Activated CD4-positive, alpha-beta T cell treated with anti-CD3 and anti-CD28 coated beads for 36 hours (primary cell): ENCODE results near the gene FARP2. TPM values are rescaled to one million over a fixed set of nuclear protein-coding genes. Genes with fewer than 3 reads are reported as not detected.
"Not testable (repeated sequence)": the region's sequence is repeated elsewhere in the genome, so short reads cannot be mapped to it uniquely, and the experiment has no call there.

Source experiments
- ATAC-seq: fragments of 200-7000 bp; cut with Tn5 transposase; one replicate; pipeline ENCODE4 v1.10.0; 2021; ENCODE audit warnings: mild to moderate bottlenecking, moderate library complexity
- CTCF ChIA-PET: fragments of 350-600 bp; sonication (Branson Sonifier 250); formaldehyde crosslinking; loops from one replicate; lab custom pipeline; 2021; ENCODE audit warnings: antibody characterized with exemption; lab: Charles Lee
- POLR2A ChIA-PET: fragments of 350-600 bp; sonication (Branson Sonifier 250); formaldehyde crosslinking; loops from one replicate; lab custom pipeline; 2021; ENCODE audit warnings: antibody characterized with exemption, inconsistent platforms; lab: Charles Lee
- DNase-seq: peaks from one replicate; pipeline ENCODE4 v3.0.0-alpha.2; 2020
- H3K27ac Mint-ChIP-seq: one replicate; pipeline ENCODE4 v1.8.0; 2021; ENCODE audit warnings: mixed read lengths
- H3K27me3 Mint-ChIP-seq: one replicate; pipeline ENCODE4 v1.8.0; 2021; ENCODE audit warnings: mixed read lengths
- H3K36me3 Mint-ChIP-seq: one replicate; pipeline ENCODE4 v1.8.0; 2021; ENCODE audit warnings: low read depth, mixed read lengths
- H3K4me1 Mint-ChIP-seq: one replicate; pipeline ENCODE4 v1.8.0; 2021; ENCODE audit warnings: mixed read lengths
- H3K4me3 Mint-ChIP-seq: one replicate; pipeline ENCODE4 v1.8.0; 2021; ENCODE audit warnings: mild to moderate bottlenecking, moderate library complexity, mixed read lengths
- H3K9me3 Mint-ChIP-seq: one replicate; pipeline ENCODE4 v1.8.0; 2021; ENCODE audit warnings: low read depth, mixed read lengths
- intact Hi-C, 2 experiments: fragments of 100-400 bp; cut with DNase I in 1 of 2; cut with micrococcal nuclease in 1 of 2; formaldehyde crosslinking; loops; one replicate each; pipeline versions ENCODE4 v1.14.2 to v1.15.1; 2022 to 2024; cut with DNase I, micrococcal nuclease
- total RNA-seq, 2 experiments: library from RNA; stranded (reverse); gene quantifications; one replicate each; pipeline ENCODE4 v1.2.3, GENCODE V29; 2021

FARP2 gene
- total RNA-seq, 2 experiments from 2014 or later, result 29.0 to 30.7 TPM

DNA sequence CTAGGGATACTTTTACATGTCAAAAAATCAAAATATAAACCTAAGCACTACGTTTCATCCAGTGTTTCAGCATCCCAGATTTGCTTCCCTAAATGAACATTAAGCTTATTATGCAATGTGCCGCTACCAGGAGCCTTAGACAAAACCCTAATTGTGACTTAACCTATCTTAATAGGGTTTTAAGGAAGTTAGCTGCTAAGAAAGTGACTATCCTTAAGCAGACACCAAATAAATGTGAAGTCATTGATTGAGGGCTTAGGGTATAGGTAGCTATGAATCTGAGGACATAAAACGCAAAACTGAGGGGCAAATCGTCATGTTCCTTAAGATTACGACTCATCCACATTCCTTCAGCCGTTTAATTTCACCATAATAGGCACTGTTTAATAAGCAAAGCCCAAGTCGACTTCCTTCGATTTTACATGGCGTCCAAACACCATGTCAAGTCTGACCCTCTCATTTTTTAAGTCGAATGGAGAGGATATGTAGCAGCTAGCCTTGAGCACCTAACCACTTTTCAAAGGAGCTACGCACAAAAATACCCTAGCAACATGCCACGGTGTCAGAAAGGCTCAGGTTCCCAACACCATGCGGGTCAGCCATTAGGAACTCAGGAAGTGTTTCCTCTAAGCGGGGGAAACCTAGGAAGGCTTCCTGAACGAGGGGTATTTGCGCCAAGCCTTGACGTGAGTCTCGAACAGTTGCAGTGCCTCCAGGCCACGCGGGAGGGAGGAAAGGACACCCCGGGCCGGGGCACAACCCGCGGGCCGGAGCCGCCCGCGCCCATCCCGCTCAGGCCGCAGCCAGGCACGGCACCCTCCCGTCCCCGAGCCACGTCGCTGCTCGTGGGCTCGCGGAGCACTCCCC is 41.6 kb upstream of the FARP2 start:
- H3K27ac Mint-ChIP-seq, result peak overlapping the region; percentile 88
- ChIA-PET POLR2A (interaction anchor here (0.6 to 1.1 kb wide), 3 partner anchors 13 to 328 kb away, joined by 3 to 10 read pairs (median 4); no protein-coding TSS in a partner anchor), CTCF (interaction anchor here (0.5 to 1.2 kb wide), 7 partner anchors 12 to 388 kb away, joined by 3 to 6 read pairs (median 3); partner anchors contain the start of genes ING5 and PASK)
- peaks cover 70% of the 10 kb centered on the region for H3K4me1 Mint-ChIP-seq
- DNase-seq (no peak), ATAC-seq (no peak)
- peaks cover 27% of the 10 kb centered on the region for H3K36me3 Mint-ChIP-seq
- intact Hi-C loops, result loop anchor here (1.0 to 10.0 kb wide), 28 partner anchors 42 to 1910 kb away; partner anchors contain the start of genes DTYMK (in 2 of the 2), DUSP28 (in 2 of the 2), FARP2 (in 2 of the 2) and MTERF4 (in 2 of the 2)
- peak overlapping the region; percentile 100 for H3K4me3 Mint-ChIP-seq
- no peaks in the 10 kb centered on the region for H3K27me3 Mint-ChIP-seq
- H3K9me3 Mint-ChIP-seq, result no peaks in the 10 kb centered on the region

DNA sequence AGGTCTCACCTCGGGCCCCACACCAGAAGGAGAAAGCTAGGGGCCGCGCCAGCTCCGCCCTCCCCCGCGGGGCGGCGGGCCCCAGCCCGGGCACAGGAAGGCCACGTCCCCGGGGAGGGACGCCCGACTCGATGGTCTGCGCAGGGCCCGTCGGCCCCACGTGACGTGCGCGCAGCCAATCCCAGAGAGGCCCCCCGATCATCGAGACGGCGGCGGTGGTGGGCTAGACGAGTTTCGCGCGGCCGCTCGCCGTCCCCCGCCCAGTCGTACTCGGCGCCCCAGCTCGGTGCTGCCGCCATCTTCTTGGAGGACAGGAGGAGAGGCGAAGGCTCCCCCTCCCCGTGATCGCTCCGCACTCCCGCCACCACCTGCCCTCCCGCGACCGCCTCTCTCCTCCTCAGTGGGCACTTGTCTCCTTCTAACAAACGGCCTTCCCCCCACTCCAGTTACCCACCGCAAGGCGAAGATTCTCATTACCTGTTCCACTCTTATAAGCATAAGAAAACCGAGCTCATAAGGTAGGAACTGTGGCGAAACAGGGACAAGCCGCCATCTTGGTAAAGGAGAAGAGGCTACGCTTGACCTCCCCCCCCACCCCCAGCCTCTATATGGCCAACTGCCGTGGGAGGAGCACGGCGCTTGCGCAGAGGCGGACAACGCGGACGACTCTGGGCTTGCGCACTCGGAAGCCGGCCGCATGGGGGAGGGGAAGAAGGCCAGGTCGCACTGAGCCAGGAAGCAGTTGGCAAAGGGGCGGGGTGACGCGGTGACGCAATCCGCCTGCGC is 40.8 kb upstream of the FARP2 start, which contains the start of gene HDLBP:
Gene HDLBP, minus strand, starts transcription at position 580 of the 786 bp plus-strand sequence. CDS start 48,803 bp downstream, outside the sequence.
- Mint-ChIP-seq H3K27ac (peak within 1 kb of the TSS; percentile 100), H3K27me3 (no peaks in the 10 kb centered on the region), H3K36me3 (peaks cover 34% of the 10 kb centered on the region), H3K4me3 (peak within 1 kb of the TSS; percentile 100), H3K9me3 (no peaks in the 10 kb centered on the region), H3K4me1 (peaks cover 70% of the 10 kb centered on the region)
- POLR2A ChIA-PET, result interaction anchor here (0.6 to 1.1 kb wide), 4 partner anchors 13 to 327 kb away, joined by 3 to 4 read pairs (median 4); no protein-coding TSS in a partner anchor
- ATAC-seq (peak; percentile 84), DNase-seq (peak; percentile 100)
- CTCF ChIA-PET, result interaction anchor here (0.5 to 1.2 kb wide), 6 partner anchors 13 to 411 kb away, joined by 3 to 6 read pairs (median 3); partner anchors contain the start of gene PASK
- intact Hi-C loops, result loop anchor here (1.0 to 10.0 kb wide), 28 partner anchors 41 to 1910 kb away; partner anchors contain the start of genes DTYMK (in 2 of the 2), DUSP28 (in 2 of the 2), FARP2 (in 2 of the 2) and MTERF4 (in 2 of the 2)

GRCh38 chr2:241315879-241316631 is 40.0 kb upstream of the FARP2 start, which contains the start of gene SEPTIN2:
Gene SEPTIN2 (plus strand): TSS chr2:241315925. CDS start chr2:241324233, 8,308 bp downstream.
- Mint-ChIP-seq H3K27me3 (no peaks in the 10 kb centered on the region), H3K4me1 (peaks cover 71% of the 10 kb centered on the region), H3K36me3 (peaks cover 37% of the 10 kb centered on the region), H3K4me3 (peak within 1 kb of the TSS; percentile 100), H3K27ac (peak within 1 kb of the TSS; percentile 100), H3K9me3 (no peaks in the 10 kb centered on the region)
- DNase-seq (peak; percentile 84), ATAC-seq (peak; percentile 43)
- intact Hi-C loops, result loop anchor here (1.0 to 10.0 kb wide), 28 partner anchors 40 to 1911 kb away; partner anchors contain the start of genes DTYMK (in 2 of the 2), DUSP28 (in 2 of the 2), FARP2 (in 2 of the 2) and MTERF4 (in 2 of the 2)
- POLR2A ChIA-PET, result interaction anchor here (0.6 to 0.9 kb wide), 4 partner anchors 13 to 369 kb away, joined by 3 to 5 read pairs (median 4); no protein-coding TSS in a partner anchor
- CTCF ChIA-PET, result interaction anchor here (0.7 to 1.2 kb wide), 2 partner anchors 22 to 166 kb away, joined by 3 read pairs; partner anchors contain the start of gene PASK

DNA sequence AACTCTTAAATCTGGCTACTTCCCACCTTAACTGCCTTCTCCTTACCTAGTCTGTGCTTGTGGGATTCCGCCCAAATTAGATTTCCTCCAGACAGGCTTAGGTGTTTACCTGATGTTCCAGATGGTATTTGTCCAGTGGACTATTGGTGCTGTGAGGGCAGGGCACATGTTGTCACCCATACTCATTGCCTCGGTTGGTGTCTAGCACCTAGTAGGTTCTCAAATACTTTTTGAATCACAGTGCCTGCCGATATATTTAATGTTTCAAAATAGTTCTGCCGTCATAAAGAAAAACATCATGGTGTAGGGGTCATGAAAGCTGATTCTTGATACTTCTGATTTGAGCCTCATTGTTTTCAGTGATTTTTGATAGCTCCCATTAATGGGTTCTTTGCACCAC is 39.3 kb upstream of the FARP2 start:
- H3K36me3 Mint-ChIP-seq, result peaks cover 38% of the 10 kb centered on the region
- DNase-seq, result no peak
- POLR2A ChIA-PET, result interaction anchor here (0.6 to 0.9 kb wide), 2 partner anchors 127 to 368 kb away, joined by 4 to 5 read pairs; no protein-coding TSS in a partner anchor
- CTCF ChIA-PET, result interaction anchor here (0.7 kb wide), 1 partner anchor 21 kb away, joined by 3 read pairs; no protein-coding TSS in a partner anchor
- intact Hi-C loops, result loop anchor here (5.0 to 10.0 kb wide), 8 partner anchors 45 to 1912 kb away; partner anchors contain the start of genes DTYMK (in 1 of the 2), DUSP28 (in 1 of the 2), HDAC4 (in 1 of the 2) and MTERF4 (in 1 of the 2)
- peaks cover 71% of the 10 kb centered on the region for H3K4me1 Mint-ChIP-seq
- no peaks in the 10 kb centered on the region for H3K27me3 Mint-ChIP-seq
- peak overlapping the region; percentile 94 for H3K27ac Mint-ChIP-seq
- H3K4me3 Mint-ChIP-seq, result peak overlapping the region; percentile 100
- H3K9me3 Mint-ChIP-seq, result no peaks in the 10 kb centered on the region
- no peak for ATAC-seq

GRCh38 chr2:241317391-241317790 is 38.7 kb upstream of the FARP2 start:
- intact Hi-C loops, result loop anchor here (5.0 to 10.0 kb wide), 8 partner anchors 45 to 1913 kb away; partner anchors contain the start of genes DTYMK (in 1 of the 2), DUSP28 (in 1 of the 2), HDAC4 (in 1 of the 2) and MTERF4 (in 1 of the 2)
- Mint-ChIP-seq H3K27me3 (no peaks in the 10 kb centered on the region), H3K4me3 (peak overlapping the region; percentile 100), H3K27ac (peak overlapping the region; percentile 94), H3K9me3 (no peaks in the 10 kb centered on the region), H3K4me1 (peaks cover 70% of the 10 kb centered on the region), H3K36me3 (peaks cover 39% of the 10 kb centered on the region)
- DNase-seq (no peak), ATAC-seq (no peak)
- CTCF ChIA-PET, result no interaction called here
- POLR2A ChIA-PET, result no interaction called here

GRCh38 chr2:241318830-241319229 is 37.3 kb upstream of the FARP2 start:
- H3K9me3 Mint-ChIP-seq, DNase-seq, H3K27me3 Mint-ChIP-seq, POLR2A ChIA-PET, ATAC-seq, H3K27ac Mint-ChIP-seq: not testable (repeated sequence)
- CTCF ChIA-PET, result interaction anchor here (1.2 kb wide), 1 partner anchor 31 kb away, joined by 4 read pairs; no protein-coding TSS in a partner anchor
- Mint-ChIP-seq H3K36me3 (peaks cover 44% of the 10 kb centered on the region), H3K4me3 (peak overlapping the region; percentile 100), H3K4me1 (peaks cover 62% of the 10 kb centered on the region)
- intact Hi-C loops, result loop anchor here (5.0 to 10.0 kb wide), 8 partner anchors 47 to 1914 kb away; partner anchors contain the start of genes DTYMK (in 1 of the 2), DUSP28 (in 1 of the 2), HDAC4 (in 1 of the 2) and MTERF4 (in 1 of the 2)

GRCh38 chr2:241320394-241320793 is 35.7 kb upstream of the FARP2 start:
- ATAC-seq, result no peak
- no peak for DNase-seq
- CTCF ChIA-PET, result interaction anchor here (0.8 to 1.3 kb wide), 2 partner anchors 102 to 366 kb away, joined by 3 to 4 read pairs; partner anchors contain the start of gene DTYMK
- Mint-ChIP-seq H3K36me3 (peaks cover 54% of the 10 kb centered on the region), H3K27me3 (no peaks in the 10 kb centered on the region), H3K4me3 (no peak overlapping the region), H3K27ac (no peak overlapping the region), H3K9me3 (no peaks in the 10 kb centered on the region), H3K4me1 (peaks cover 68% of the 10 kb centered on the region)
- POLR2A ChIA-PET, result no interaction called here
- intact Hi-C loops, result no loop called here

DNA sequence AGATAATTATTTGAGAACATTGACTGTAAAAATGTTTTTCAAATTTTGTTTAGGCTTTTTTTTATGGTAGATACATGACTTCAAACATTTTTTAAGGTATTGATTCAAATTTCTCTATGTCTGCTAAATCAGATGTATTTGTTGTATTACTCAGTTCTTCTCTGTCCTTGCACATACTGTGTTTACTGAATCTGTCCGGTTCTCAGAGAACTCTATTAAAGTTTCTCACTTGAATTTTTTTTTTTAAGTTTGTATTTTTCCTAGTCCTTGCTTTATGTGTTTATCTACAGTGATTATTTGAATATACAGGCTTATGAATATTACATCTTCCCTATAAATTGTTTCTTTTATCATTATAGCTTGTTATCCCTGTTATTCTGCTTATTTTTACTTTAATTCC is 35.1 kb upstream of the FARP2 start:
- Mint-ChIP-seq H3K4me3 (no peak overlapping the region), H3K27me3 (no peaks in the 10 kb centered on the region), H3K4me1 (peaks cover 68% of the 10 kb centered on the region), H3K27ac (no peak overlapping the region), H3K36me3 (peaks cover 56% of the 10 kb centered on the region), H3K9me3 (no peaks in the 10 kb centered on the region)
- DNase-seq, result no peak
- ChIA-PET CTCF (interaction anchor here (1.3 kb wide), 1 partner anchor 102 kb away, joined by 4 read pairs; no protein-coding TSS in a partner anchor), POLR2A (no interaction called here)
- intact Hi-C loops, result no loop called here
- no peak for ATAC-seq

- intact Hi-C loops, result no loop called here
- ChIA-PET POLR2A (interaction anchor here (0.6 kb wide), 1 partner anchor 71 kb away, joined by 4 read pairs; no protein-coding TSS in a partner anchor), CTCF (no interaction called here)
- no peak for ATAC-seq
- peaks cover 58% of the 10 kb centered on the region for H3K36me3 Mint-ChIP-seq
- H3K27ac Mint-ChIP-seq, result peak overlapping the region; percentile 29
- H3K4me1 Mint-ChIP-seq, result peaks cover 67% of the 10 kb centered on the region
- H3K9me3 Mint-ChIP-seq, result no peaks in the 10 kb centered on the region
- no peak for DNase-seq
- H3K27me3 Mint-ChIP-seq, result no peaks in the 10 kb centered on the region
- H3K4me3 Mint-ChIP-seq, result no peak overlapping the region
Observed at GRCh38 chr2:241321886-241322285, 34.2 kb upstream of the FARP2 start.
